NCI-H82 (cell line): Measurements from ENCODE around the gene PBRM1.
A peak's percentile ranks its signal among the peaks of the same experiment; 100 is the strongest.
"Not testable (repeated sequence)": the region's sequence is repeated elsewhere in the genome, so short reads cannot be mapped to it uniquely, and the experiment has no call there.

Experiments used
- DNase-seq: peaks from one replicate; lab custom pipeline; 2025; lab: John Stamatoyannopoulos, UW

PBRM1 gene

DNA sequence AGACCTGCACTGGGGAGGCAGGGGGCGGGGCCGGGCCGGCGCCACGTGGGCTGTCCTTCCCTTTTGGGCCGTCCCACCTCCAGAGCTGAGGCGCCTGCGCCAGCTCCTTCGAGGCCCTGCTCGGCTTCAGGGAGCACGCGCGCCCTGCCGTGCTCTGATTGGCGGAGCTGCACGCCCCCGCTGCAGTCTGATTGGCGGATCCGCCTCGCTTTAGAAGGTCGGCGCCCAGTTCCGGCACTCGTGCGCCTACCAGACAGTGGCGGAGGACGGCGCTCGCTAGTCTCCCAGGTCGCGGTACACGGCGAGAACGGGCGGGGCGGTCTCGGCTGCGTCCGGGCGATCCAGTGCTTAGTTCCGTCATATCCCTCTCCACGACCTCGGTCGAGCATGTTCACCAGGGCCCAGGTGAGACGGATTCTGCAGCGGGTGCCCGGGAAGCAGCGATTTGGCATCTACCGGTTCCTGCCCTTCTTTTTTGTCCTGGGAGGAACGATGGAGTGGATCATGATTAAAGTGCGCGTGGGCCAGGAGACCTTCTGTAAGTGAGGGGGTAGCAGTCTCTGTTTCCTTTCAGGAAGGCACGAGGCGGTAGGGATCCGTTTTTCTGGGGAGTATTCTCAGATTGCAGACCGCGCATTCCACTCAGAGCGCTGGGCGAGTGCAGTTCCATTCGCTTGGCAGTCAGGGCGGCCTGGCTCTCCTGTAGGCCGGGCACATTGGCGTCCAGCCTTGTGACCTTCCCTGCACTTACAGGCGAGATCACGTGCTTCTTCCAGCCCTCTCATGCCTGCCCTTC lies 149.1 kb downstream of the PBRM1 start, which contains the start of gene UQCC5:
Gene UQCC5, plus strand, starts transcription at position 237 of the 796 bp plus-strand sequence. Its CDS starts 151 bp downstream, at position 388.
- DNase-seq: peak; percentile 98

DNA sequence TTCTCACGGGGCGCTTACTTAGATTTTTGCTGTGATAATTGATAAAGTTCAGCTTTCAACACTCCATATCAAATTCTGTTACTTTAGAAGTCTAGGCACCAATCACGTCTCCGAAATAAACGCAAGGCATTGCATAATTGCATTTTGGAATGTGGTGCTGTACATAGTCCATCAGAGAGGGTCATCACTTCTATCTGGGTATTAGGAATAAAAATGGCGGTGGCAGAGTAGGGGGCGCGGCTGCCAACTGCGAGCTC lies 149.7 kb downstream of the PBRM1 start:
- DNase-seq: no peak

DNA sequence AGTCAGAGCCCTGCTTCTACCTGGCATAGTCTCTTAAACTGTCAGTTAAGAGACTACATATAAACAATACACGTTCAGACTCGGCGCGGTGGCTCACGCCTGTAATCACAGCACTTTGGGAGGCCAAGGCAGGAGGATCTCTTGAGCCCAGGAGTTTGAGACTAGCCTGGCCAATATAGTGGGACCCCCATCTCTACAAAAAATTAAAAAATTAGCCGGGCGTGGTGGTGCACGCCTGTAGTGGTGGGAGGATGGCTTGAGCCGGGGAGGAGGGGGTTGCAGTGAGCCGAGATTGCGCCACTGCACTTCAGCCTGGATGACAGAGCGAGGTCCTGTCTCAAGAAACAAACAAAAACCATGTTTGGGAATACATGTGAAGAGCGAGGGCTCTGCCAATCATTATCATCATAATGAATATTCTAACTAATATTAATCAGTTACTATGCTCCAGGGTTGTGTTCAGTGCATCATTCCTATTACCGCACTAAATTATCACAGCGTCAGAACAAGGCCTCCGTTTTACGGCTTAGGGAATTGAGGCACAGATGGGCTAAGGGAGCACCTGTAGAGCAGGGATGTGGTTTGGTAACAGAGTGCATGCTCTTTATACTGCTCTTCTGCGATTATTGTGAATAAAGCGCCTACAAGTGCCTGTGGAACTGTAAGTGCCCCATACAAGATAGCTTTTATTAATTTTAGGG lies 150.2 kb downstream of the PBRM1 start:
- peak; percentile 28 for DNase-seq

DNA sequence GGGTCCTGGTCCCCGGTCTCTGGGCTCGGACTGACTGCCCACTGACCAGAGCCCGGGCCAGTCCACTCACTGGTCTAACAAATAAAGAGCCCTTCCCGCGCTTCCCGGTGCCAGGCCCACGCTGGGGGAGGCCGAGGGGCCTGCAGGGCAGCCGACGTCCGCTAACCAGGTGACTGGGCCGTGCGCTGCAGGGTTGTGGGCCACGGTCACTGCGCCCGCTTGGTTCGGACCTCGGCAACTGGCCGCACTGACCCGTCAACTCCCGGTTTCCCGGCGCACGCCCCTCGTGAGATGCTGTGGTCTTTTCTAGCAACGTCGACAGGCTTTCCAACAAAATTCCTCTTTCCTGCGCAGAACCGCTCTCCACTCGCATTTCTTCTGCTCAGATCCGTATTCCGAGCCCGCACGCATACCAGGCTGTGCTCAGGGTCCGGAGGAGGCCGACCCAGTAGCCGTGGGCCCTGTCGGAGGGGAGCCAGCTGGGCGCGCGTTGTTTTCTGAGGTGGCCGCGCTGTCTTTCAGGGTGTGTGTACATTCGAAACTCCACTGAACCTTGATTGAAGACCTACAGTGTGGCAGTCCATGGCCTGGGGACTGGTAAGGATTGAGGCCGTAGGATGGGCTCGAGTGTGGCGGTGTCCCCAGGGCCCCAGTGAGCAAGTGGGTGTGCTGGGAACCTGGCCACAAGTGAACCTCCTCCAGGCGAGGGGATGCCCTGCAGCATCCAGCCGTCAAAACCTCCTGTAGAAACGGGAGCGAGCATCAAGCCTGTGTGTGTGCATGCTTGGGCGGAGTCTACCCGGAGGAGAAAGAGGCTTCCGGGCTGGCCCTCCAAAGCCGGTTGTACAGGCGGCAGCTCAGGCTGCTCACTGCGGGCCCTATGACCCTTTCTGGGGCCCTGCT lies 151.2 kb downstream of the PBRM1 start:
- peak; percentile 68 for DNase-seq

DNA sequence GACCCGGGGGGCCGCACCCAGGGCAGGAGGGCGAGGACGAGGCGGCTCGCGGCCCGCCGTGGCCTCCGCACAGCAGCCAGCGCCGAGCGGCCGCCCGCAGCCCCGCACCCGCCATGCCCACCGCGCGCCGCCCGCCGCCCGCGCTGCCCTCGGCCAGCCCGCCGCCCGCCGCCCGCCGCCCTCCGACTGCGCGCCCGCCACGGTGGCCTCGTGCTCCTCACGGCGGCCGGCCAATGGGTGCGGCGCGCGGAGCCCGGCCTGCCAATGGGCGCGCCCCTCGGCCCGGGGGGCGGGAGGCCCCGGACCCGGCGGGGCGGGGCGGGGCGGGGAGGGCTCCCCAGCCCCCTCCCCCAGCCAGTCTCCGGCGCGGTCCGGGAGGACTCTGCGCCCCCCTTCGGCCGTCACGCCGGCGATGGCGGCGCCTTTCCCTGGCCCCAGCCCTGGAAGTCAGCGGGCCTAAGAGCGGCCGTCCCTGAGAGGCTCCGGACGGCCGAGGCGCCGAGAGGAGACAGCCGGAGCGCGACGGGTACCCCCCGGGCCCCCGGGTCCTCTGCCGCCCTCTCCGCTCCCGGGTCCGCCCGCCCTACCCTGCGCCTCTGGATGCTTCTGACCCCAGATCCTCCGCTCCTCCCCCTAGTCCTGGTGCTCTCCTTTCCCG lies 152.0 kb downstream of the PBRM1 start, which contains the start of gene NT5DC2:
Gene NT5DC2, minus strand, starts transcription at position 235 of the 658 bp plus-strand sequence. Its CDS starts 120 bp downstream, at position 115.
- peak; percentile 86 for DNase-seq

DNA sequence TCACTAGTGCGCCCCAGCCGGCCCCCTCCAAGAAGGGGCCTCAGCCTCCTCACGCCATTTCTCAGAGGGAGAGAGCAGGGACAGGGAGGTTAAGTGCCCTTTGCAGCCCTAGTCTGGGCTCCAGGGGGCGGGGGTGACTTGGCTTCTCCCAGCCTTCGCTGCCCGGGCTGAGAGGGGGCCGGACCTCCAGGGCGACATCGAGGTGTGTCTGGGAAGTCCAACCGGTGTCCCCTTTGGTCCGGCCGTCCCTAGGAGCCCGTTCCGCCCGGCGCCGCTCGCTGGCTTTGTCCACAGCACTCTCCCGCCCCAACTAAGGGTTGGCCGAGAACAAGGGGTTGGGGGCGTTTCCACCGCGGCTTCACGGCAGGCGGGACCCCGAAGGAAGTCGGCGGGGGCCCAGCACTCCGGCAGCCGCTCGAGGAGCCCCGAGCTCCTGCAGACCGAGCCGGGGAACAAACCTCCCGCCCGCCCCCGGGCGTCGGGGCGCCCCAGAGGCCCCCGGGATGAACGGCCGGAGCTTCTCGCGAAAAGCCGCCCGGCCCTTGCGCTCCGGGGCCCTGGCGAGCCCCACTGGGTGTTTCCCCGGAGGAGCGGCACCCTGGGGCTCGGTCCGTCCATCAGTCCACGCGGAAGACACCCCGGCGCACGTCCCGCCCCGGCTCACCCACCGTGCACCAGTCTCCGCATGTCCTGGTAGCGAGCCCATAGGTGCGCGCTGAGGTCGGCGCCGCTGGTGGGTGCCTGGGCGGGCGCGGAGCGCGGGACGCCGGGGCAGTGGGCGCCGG lies 152.7 kb downstream of the PBRM1 start:
- no peak for DNase-seq

DNA sequence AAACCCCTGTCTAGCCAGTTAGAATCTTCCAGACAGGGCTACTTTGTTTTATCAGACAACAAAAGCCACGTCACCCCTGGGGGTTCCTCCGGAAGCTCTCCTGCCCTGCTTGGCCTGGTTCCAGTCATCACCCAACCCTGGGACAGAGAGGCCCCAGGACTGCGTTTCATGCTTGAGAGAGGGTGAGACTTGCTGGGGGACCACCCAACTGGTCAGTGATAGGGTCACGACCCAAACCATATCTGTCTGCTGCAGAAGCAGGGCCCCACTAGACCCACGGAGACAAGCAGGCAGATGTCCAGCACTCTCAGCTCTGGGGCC lies 153.2 kb downstream of the PBRM1 start:
- no peak for DNase-seq

DNA sequence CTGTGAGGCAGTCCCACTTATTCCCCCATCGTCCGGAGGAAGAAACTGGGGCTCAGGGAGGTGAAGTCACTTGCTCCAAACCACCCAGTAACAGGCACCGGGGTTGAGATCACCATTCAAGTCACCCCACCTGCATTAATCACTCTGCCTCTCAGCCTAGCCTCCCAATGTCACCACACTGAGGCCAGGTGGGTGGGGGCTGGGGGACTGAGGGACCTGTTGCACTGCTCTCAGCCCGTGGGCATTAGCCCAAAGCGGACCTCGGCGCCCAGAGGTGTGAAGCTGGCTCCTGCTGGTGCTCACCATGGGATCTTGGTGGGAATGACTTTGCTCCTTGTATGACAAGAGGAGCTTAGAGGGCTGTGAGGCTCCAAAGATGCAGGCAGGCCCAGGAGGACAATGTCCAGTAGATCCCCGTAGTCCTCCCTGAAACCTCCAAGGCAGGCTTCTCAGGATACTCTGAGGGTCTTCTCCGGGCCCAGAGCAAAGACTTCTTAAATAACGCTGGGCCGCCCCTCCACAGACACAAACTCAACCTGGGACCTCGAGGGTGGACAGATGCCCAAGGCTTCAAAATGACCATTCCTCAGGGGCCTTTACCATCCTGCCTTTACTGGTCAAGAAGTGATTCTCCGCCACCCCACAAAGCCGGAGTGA lies 153.7 kb downstream of the PBRM1 start:
- no peak for DNase-seq

DNA sequence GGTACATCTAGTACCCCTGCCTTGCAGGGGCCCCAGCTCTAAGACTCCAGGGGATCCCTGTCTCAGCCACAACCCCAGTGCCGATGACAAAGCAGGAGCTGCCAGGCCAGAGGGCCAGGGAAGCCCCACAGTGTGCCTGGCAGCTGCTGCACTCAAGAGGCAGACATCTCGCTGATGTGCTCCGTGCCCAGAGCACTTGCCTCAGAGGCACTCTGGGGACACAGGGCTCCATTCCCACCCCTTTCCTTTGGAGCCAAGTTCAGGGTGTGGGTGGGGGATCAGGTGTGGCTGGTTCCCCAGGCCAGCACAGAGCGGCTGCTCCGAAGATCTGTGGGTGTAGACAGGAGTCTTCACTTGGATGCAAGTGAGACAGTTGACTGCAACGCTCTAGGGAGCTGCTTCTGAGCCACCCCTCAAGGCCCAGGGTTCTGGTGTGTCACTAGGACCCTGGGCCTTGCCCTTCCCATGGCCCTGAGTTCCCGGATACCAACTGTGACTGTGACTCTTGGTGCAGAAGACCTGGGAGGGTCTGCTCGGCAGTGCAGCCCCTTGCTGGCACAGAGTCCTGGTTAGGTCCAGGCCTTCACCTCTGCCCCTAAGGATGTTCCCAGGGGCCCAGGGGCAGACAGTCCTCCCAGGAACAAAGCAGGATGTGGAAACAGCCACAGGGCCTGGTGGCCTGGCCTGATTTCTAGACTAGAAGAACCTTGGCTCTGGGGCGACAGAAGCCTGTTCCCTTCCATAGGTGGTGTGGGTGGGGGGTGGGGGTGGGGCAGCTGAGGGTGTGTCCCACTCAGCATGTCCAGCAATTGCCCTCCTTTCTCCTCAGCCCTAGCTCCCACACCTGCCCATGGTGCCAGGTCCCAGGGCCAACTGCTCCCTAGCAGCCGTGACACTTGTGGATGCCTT lies 154.5 kb downstream of the PBRM1 start:
- DNase-seq: peak; percentile 29

DNA sequence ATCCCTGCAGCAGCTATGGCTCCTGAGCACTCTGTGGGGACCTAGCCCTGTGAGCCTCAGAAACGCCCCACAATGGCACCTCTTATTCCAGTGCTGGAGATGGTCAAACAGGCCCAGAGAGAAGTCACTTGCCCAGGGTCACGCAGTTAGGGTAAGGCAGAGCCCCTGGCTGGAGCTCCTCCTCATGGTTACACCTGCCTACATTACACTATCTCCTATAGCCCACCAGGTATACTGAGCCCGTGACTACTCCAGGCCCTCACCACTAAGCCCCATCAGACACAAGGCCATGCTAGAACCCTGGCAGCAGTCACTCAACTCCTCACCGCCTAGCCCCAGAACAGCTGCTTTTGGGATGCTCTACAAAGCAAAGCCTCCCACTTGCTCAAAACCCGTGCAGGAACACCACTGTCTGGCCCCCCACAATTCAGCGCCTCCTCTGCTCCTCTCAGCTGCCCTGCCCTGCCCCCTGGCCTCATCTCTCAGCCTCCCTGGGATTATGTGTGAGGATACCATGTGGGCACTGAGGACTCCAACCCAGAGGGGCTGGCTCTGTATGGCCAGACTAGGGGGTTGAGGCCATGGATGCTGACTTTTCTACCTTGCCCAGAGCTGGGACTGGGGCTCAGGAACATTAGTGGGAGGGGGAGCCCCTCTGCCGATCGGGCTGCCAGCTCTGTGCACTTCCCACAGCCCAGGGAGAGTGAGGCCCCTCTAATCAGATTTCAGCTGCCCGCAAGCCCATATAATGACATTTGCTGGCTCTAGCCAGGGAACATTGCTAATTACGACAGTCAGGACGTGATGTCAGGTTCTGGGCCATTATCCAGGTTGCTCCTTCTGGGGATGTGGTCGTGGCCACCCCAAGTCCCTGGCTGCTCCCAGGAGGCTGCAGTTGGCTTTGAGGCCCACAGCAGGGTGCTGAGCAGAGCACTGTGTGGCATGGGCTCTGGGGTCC lies 156.1 kb downstream of the PBRM1 start:
- DNase-seq: peak; percentile 85

DNA sequence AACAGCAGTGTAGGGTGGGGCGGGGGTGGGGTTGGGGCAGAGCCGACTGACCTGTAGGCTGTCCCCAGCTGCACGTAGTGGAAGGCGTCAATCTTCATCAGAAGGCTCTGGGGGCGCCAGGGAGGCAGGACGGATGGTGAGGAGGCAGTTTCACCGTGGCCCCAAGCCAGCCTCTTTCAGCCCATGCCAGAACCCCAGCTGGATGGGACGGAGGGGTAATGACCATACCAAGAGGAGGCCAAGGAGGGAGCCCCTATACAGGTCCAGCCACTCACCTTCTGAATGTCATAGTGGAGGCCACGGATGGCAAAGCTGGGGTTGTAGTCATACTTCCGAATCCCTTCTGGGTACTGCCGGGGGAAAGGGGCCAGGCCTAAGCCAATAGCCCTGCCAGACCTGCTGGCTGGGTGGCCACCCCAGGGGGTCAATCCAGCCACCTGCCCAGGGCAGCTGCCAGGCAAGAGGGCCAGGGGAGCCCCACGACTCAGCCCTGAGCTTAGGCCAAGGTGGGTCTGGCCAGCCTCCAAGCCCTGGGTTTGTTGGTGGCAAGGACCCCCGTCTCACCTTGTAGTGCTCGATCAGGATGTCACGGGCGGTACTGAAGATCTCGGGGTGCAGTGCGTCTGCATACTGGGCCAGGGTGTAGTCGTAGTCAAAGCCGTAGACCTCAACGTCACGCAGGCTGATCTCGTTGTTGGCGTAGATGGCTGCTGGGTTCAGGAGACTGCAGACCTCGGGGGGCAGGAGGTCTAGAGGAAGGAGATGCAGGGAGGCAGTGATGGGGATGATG lies 156.9 kb downstream of the PBRM1 start:
- no peak for DNase-seq

- no peak for DNase-seq
Observed at GRCh38 chr3:52527732-52528585, 157.8 kb downstream of the PBRM1 start.

DNA sequence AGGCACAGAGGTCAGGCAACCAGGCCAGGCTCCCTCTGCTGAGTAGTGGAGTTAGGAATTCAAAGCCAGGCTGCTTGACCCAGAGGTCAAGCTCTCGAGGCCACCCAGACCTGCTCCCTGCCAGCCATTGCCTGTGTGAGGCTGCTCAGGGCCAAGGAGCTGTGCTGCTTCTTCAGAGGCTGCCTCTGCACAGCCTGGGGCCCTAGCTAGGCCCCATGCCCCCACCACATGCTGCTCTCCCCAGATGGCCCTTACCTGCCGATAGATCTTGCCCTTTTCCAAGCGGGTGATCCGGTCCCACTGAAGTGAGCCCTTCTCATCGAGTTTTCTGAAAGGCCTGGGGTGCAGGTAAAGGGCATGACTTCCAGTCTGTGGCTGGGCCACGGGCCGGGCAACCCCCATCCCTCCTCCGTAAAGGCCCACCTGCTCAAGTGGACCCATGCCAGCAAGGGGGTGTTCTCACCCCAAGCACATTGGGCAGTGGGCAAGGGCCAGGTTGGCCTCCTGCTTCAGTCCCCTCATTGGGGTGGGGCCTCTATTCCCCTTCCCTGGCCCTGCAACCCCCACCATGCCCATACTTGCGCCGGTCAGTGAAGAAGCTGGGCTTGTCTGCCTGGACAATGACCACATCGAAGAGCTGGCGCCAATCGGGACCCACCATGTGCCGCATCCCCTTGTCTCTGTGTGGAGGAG lies 158.5 kb downstream of the PBRM1 start:
- DNase-seq: no peak

GRCh38 chr3:52526671-52527038 lies 159.1 kb downstream of the PBRM1 start:
- not testable (repeated sequence) for DNase-seq

DNA sequence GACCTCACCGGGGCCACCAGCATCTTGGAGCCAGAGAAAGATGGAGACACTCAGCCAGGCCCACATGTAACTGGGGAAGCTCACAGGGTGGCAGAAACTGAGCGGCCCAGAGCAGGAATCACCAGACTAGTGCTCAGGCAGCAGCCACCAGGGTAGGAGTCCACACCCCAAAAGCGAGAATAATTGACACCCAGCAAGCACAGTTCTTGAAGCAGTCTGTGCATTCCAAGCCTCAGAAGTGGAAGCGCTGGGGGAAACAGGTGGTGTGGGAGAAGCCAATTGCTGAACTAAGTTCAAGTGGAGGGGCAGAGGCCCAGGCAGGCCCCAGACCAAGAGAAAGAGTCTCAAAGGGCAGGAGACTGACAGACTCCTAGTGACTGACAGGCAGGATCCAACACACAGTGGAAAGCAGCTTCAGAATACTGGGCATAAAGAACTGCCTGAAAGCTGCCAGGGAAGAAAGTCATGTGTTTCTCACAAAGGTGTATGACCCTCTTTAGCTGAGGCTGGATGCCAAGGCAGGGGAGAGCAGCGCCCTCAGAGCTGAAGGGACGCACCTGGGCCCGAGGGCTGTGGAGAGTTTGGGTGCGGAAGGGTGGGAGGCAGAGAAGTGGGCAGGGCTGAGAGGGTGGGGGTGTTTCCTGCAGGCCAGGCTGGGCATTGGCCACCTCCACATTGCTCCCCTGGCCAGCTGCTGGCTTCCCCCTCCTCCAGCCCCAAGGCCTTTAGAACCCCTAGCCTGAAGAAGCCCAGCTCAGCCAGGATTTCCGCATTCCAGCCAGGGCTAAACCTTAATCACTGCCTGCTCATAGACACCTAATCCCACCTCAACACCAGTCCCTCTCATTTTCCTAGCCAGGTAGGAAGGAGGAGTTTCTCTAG lies 159.8 kb downstream of the PBRM1 start:
- DNase-seq: peak; percentile 32
